ENCODE results near the gene NUDT16L1. TPM values are rescaled to one million over a fixed set of nuclear protein-coding genes. Genes with fewer than 3 reads are reported as not detected.

NUDT16L1 gene
- total and polyA plus RNA-seq, 2 experiments from 2014 or later = 84.4 to 157 TPM

DNA sequence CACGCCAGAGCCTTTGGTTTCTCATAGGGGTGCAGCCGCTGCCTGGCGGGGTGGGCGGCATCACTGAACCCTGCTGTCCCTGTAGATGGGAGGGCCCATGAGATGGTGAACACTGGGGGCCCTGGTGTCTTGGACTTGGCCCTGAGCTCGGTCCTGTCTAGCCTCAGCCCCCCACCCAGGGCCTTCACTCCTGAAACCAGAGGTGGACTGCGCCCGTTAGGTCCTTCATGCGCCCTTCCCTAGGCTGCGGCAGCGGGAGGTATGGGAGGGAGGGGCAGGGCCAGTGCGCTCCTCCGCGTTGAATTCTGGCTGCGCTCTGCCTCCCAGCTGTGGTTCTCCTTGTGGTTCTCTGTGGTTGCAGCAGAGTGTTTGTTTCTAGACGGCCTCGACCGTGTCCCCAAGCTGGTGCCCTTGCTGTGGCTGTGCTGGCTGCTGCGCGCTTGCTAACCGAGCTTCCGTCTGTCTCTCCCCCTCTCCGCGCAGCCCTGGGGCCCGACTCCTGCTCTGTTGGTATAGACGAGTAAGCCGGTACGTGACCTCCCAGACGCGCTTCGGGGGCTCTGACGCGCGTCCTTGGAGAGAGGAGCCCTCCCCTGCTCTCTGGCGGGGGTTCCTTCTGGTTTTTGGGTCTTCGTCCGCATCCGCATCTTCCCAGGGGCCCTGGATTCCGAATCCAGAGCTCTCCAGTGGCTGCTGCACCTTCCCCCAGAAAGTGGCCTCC is 7.4 kb upstream of the NUDT16L1 start:
- Histone ChIP-seq H3K4me1 (ENCODE audit: low read depth) (no peaks in the 10 kb centered on the region), H3K27ac (no peak overlapping the region), H3K9me3 (ENCODE audit: low read depth) (no peaks in the 10 kb centered on the region), H3K27me3 (no peaks in the 10 kb centered on the region), H3K36me3 (peaks cover 6% of the 10 kb centered on the region), H3K4me3 (no peak overlapping the region)
- DNase-seq (ENCODE audit: low read depth in 1 of 2, low spot score in 1 of 2) = no peak
- TF ChIP-seq, protein P1, sequence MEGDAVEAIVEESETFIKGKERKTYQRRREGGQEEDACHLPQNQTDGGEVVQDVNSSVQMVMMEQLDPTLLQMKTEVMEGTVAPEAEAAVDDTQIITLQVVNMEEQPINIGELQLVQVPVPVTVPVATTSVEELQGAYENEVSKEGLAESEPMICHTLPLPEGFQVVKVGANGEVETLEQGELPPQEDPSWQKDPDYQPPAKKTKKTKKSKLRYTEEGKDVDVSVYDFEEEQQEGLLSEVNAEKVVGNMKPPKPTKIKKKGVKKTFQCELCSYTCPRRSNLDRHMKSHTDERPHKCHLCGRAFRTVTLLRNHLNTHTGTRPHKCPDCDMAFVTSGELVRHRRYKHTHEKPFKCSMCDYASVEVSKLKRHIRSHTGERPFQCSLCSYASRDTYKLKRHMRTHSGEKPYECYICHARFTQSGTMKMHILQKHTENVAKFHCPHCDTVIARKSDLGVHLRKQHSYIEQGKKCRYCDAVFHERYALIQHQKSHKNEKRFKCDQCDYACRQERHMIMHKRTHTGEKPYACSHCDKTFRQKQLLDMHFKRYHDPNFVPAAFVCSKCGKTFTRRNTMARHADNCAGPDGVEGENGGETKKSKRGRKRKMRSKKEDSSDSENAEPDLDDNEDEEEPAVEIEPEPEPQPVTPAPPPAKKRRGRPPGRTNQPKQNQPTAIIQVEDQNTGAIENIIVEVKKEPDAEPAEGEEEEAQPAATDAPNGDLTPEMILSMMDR (IDR thresholded peaks at IDR 0.05; ENCODE audit: low read depth, low read length) = no peak

DNA sequence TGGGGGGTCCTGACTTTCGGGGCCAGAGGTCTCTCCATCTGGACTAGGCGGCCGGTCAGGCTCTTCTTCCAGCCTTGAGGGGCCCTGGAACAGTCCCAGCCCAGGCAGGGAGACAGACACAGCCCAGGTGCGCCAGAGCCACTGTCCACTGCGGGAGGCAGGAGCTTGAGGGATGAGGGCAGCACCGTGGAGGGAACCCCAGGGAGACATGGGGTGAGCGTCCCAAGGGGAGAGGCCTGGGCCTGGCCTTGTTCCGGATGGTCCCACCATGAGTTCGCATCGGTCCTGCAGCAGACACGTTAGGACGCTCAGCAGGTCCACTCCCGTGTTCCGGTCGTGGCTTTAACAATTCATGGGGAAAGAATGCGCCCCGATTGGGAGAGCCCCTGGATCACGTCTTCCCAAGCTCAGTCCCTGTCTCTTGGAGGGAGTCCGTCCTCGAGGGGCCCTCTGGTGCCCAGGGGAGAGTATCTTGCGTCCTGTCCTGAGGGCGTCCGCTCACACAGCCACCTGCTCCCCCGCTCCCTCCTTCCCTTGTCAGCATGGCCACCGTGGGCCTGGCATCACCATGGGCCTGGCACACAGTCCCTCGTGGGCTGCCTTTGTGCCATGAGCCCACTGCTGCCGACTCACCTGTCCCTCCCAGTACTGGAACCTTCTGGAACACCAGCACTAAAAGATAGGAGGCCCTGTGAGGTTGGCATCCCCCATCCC is 6.7 kb upstream of the NUDT16L1 start:
- Histone ChIP-seq H3K36me3 (peaks cover 6% of the 10 kb centered on the region), H3K4me1 (ENCODE audit: low read depth) (no peaks in the 10 kb centered on the region), H3K27ac (no peak overlapping the region), H3K9me3 (ENCODE audit: low read depth) (no peaks in the 10 kb centered on the region), H3K27me3 (no peaks in the 10 kb centered on the region), H3K4me3 (no peak overlapping the region)
- DNase-seq (ENCODE audit: low read depth in 1 of 2, low spot score in 1 of 2) = no peak
- TF ChIP-seq, protein P1 (IDR thresholded peaks at IDR 0.05; ENCODE audit: low read depth, low read length) = no peak

DNA sequence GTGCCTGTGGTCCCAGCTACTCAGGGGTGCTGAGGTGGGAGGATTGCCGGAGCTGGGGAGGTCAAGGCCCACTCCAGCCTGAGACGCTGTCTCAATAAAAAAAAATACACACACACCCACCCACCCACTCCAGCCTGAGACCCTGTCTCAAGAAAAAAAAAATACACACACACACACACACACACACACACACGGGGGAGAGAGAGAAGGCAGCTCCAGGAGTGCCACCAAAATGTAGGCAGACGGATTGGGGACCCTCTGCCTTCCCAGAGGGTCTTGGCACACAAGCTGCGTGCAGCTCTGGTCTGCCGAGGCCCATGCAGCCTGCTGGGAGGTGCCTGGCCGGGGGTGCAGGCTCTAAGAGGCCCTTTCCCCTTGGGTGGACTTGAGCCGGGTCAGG is 5.9 kb upstream of the NUDT16L1 start:
- no peak overlapping the region for H3K27ac ChIP-seq
- DNase-seq (ENCODE audit: low read depth in 1 of 2, low spot score in 1 of 2) = no peak
- H3K27me3 ChIP-seq = no peaks in the 10 kb centered on the region
- TF ChIP-seq, protein P1 (IDR thresholded peaks at IDR 0.05; ENCODE audit: low read depth, low read length) = no peak
- no peaks in the 10 kb centered on the region for H3K4me1 ChIP-seq (ENCODE audit: low read depth)
- no peak overlapping the region for H3K4me3 ChIP-seq
- no peaks in the 10 kb centered on the region for H3K9me3 ChIP-seq (ENCODE audit: low read depth)
- peaks cover 6% of the 10 kb centered on the region for H3K36me3 ChIP-seq

DNA sequence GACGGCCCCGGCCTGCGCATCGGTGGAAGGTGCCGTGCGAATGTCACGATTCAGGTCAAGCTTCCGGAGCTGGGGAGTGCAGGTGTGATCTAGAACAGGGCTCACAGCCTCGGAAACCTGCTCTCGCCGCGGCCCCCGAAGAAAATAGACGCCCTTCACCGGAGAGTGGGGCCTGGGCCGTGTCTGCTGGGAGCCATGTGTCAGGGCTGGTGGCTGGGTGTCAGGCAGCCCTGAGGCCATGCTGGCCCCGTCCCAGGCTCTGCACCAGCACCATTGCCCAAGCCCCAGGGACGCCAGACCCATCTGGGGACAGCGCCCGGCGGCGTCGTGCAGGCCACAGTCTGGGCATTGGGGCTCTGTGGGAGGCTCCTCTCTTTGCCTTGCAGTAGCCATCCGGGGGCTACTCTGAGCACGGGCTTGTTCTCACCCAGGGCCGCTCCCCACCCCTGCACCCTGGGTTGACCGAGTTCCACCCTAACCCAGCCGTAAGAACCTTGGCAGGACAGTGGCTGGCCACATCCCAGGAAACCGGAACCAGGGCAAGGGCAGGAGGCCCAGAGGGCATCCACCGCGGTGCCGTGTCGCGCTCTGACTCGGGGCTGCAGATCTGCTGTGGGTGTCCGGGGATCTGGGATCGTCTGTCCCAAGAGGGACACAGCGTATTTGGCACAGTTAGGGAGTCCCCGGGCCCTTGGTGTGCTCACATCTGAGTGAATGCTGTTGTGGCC is 5.3 kb upstream of the NUDT16L1 start:
- peaks cover 4% of the 10 kb centered on the region for H3K4me1 ChIP-seq (ENCODE audit: low read depth)
- TF ChIP-seq, protein P1 (IDR thresholded peaks at IDR 0.05; ENCODE audit: low read depth, low read length) = no peak
- H3K4me3 ChIP-seq = no peak overlapping the region
- H3K27me3 ChIP-seq = no peaks in the 10 kb centered on the region
- DNase-seq (ENCODE audit: low read depth in 1 of 2, low spot score in 1 of 2) = no peak
- H3K9me3 ChIP-seq (ENCODE audit: low read depth) = no peaks in the 10 kb centered on the region
- peaks cover 6% of the 10 kb centered on the region for H3K36me3 ChIP-seq
- no peak overlapping the region for H3K27ac ChIP-seq

DNA sequence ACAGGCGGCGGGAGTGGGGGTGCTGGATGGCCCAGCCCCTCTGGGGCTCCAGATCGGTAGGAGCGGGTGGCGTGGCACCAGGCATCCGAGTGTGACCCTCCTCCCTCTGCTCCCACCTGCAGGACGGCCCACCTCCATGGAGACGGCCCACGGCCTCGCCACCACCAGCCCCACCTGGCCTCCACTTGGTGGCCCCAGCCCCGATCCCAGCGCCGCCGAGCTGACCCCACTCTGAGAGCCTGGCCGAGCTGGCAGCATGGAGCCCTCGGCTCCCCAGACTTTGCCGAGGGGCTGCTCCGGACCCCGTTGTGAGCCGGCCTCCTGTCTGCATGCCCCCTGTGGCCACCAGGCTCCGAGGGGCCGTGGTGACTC is 4.7 kb upstream of the NUDT16L1 start:
- H3K4me3 ChIP-seq = no peak overlapping the region
- peaks cover 4% of the 10 kb centered on the region for H3K4me1 ChIP-seq (ENCODE audit: low read depth)
- H3K27ac ChIP-seq = no peak overlapping the region
- H3K27me3 ChIP-seq = no peaks in the 10 kb centered on the region
- DNase-seq (ENCODE audit: low read depth in 1 of 2, low spot score in 1 of 2) = no peak
- no peaks in the 10 kb centered on the region for H3K9me3 ChIP-seq (ENCODE audit: low read depth)
- peaks cover 6% of the 10 kb centered on the region for H3K36me3 ChIP-seq
- TF ChIP-seq, protein P1 (IDR thresholded peaks at IDR 0.05; ENCODE audit: low read depth, low read length) = no peak

Measured in cardiac muscle cell (in vitro differentiated cells and primary cell).